ENCODE results near the gene KDM2A.
"Not testable (repeated sequence)": the region's sequence is repeated elsewhere in the genome, so short reads cannot be mapped to it uniquely, and the experiment has no call there.

Gene KDM2A

DNA sequence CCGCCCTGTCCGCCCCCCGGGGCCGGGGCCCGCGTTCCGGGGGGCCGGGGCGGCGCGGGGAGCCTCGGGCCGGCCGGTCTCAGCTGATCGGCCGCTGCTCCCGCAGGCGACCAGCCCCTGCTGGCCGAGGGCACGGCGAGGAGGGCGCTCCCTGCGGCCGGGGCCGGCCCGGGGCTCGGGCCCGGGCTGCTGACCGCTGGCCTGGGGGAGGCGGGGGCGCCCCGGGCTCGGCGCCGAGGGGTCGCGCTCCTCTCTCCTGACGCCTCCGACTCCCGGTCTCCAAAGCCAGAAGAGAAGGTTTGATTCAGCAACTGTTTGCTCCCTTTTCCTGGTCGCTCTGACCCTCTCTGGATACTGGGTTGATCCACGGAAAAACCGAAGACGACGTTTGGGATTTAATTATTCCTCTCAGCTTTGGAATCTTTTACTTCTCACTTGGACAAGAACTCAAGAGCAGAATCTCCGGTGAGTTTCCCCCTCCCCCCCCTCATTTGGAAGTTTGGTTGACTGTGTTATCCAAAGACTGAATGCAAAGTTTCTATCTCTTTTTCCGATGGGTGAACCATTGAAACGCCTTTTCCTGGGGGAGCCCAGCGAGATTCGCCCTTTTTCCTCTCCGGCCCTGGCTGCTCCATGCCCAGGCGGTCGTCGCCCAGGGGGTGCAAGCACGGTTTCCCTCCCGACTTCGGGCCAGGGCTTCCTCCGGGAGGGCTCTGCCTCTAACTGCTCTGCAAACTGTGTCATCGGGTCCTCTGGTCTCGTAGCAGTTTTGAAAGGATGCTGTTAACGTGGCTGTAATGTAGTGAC lies 725 bp downstream of the KDM2A start:
- Histone ChIP-seq H3K27ac (ENCODE audit: low read length) (peak overlapping the region; percentile 74), H3K4me1 (ENCODE audit: insufficient read depth, low read length) (peaks cover 34% of the 10 kb centered on the region), H2AFZ (ENCODE audit: low read depth, low read length) (peak overlapping the region; percentile 81)

DNA sequence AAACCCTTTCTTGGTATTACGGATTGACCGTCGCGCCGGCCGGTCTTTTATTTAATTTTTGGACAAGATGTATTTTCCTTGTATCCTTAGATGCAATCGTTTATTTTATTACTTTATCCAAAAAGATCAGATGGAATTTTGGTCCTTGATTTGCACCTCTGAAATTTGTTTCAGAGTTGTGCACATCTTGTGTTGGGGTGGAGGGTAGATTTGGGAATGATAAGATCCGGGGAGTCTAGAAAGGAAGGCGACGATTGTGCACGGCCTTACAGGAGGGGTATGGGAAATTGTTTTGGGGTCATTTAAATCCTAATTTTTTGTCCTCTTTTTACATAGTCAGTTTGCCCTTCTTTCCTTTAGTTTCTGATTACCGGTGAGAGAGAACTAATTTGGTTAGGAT lies 1.4 kb downstream of the KDM2A start:
- peak overlapping the region; percentile 69 for H3K4me2 ChIP-seq (ENCODE audit: insufficient read depth, low read length)
- peak overlapping the region; percentile 86 to 92 for H3K4me3 ChIP-seq (ENCODE audit: low read depth in 1 of 2, low read length in 2 of 2)
- peak overlapping the region; percentile 74 for H3K27ac ChIP-seq (ENCODE audit: low read length)
- DNase-seq: no peak
- H3K4me1 ChIP-seq (ENCODE audit: insufficient read depth, low read length): peaks cover 39% of the 10 kb centered on the region
- no peaks in the 10 kb centered on the region for H3K9me3 ChIP-seq (ENCODE audit: insufficient read depth, low read length, severe bottlenecking)
- H2AFZ ChIP-seq (ENCODE audit: low read depth, low read length): peak overlapping the region; percentile 81; the same call in 1 of the 2 replicates
- ATAC-seq (ENCODE audit: insufficient read depth, low read depth): no peak
- no peaks in the 10 kb centered on the region for H3K27me3 ChIP-seq (ENCODE audit: insufficient read depth, low read length, poor library complexity)
- peaks cover 22% of the 10 kb centered on the region for H3K36me3 ChIP-seq (ENCODE audit: insufficient read depth, low read length)
- H3K9ac ChIP-seq (ENCODE audit: low read depth, low read length): peak overlapping the region; percentile 95
- peaks cover 63% of the 10 kb centered on the region for H3K79me2 ChIP-seq (ENCODE audit: insufficient read depth, low read length)
- peaks cover 27% of the 10 kb centered on the region for H4K20me1 ChIP-seq (ENCODE audit: insufficient read depth, low read length)
- TF ChIP-seq, protein P1, sequence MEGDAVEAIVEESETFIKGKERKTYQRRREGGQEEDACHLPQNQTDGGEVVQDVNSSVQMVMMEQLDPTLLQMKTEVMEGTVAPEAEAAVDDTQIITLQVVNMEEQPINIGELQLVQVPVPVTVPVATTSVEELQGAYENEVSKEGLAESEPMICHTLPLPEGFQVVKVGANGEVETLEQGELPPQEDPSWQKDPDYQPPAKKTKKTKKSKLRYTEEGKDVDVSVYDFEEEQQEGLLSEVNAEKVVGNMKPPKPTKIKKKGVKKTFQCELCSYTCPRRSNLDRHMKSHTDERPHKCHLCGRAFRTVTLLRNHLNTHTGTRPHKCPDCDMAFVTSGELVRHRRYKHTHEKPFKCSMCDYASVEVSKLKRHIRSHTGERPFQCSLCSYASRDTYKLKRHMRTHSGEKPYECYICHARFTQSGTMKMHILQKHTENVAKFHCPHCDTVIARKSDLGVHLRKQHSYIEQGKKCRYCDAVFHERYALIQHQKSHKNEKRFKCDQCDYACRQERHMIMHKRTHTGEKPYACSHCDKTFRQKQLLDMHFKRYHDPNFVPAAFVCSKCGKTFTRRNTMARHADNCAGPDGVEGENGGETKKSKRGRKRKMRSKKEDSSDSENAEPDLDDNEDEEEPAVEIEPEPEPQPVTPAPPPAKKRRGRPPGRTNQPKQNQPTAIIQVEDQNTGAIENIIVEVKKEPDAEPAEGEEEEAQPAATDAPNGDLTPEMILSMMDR (IDR thresholded peaks at IDR 0.05; ENCODE audit: borderline replicate concordance, extremely low read depth, low read length, poor library complexity, severe bottlenecking): no peak
- no peak for TF ChIP-seq EZH2 (IDR thresholded peaks at IDR 0.05; ENCODE audit: borderline replicate concordance, low read depth, low read length, severe bottlenecking)

More for the DNA sequence above, 725 bp downstream of the KDM2A start:
- Histone ChIP-seq H3K36me3 (ENCODE audit: insufficient read depth, low read length) (peaks cover 17% of the 10 kb centered on the region), H3K27me3 (ENCODE audit: insufficient read depth, low read length, poor library complexity) (no peaks in the 10 kb centered on the region), H3K4me3 (ENCODE audit: low read depth in 1 of 2, low read length in 2 of 2) (peak overlapping the region; percentile 86 to 92), H4K20me1 (ENCODE audit: insufficient read depth, low read length) (peaks cover 23% of the 10 kb centered on the region), H3K4me2 (ENCODE audit: insufficient read depth, low read length) (peak overlapping the region; percentile 69), H3K9me3 (ENCODE audit: insufficient read depth, low read length, severe bottlenecking) (no peaks in the 10 kb centered on the region), H3K9ac (ENCODE audit: low read depth, low read length) (peak overlapping the region; percentile 95), H3K79me2 (ENCODE audit: insufficient read depth, low read length) (peaks cover 56% of the 10 kb centered on the region)
- peak; percentile 53 for DNase-seq
- TF ChIP-seq, protein P1 (IDR thresholded peaks at IDR 0.05; ENCODE audit: borderline replicate concordance, extremely low read depth, low read length, poor library complexity, severe bottlenecking): no peak
- no peak for TF ChIP-seq EZH2 (IDR thresholded peaks at IDR 0.05; ENCODE audit: borderline replicate concordance, low read depth, low read length, severe bottlenecking)
- ATAC-seq (ENCODE audit: insufficient read depth, low read depth): peak; percentile 27; the same call in 2 of the 3 replicates

DNA sequence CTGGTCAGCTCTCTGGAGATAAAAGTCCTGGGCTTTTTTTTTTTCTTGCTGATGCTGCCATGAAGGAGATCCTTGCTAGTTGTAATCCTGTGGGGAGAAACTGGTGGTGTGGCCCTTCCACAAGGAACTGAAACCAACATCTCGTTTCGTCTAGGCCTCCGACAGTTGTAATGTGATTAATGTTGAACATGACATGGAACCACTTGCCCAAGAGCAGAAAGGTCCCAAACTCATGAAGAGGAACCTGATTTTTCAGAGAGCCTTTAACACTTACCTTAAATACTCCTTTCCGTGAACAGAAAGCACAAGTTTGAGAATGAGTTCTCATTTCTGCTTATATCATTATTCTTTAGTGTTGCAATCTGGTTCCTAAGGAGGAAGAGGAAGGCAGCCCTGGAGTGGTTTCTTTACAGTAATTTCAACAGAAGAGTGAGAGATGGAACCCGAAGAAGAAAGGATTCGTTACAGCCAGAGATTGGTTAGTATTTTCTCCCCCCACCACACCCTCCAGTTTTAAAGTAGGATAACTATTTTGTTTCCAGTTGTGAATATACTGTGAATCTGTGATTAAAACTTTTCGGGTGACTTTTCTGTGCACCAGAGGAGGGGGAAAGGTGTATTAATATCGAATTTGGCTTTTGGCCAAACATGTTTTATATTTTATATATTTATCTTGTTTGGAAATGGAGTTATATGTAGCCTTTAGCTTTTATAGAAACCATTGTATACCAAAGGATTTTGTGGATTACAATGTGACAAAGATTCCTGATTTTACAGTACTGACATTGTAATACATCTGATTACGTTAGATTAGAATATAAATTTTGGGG lies 2.0 kb downstream of the KDM2A start:
- DNase-seq: no peak
- Histone ChIP-seq H3K4me3 (ENCODE audit: low read depth in 1 of 2, low read length in 2 of 2) (peak overlapping the region; percentile 86 to 92), H3K27ac (ENCODE audit: low read length) (peak overlapping the region; percentile 74), H2AFZ (ENCODE audit: low read depth, low read length) (no peak overlapping the region), H3K9me3 (ENCODE audit: insufficient read depth, low read length, severe bottlenecking) (no peaks in the 10 kb centered on the region), H3K4me2 (ENCODE audit: insufficient read depth, low read length) (peak overlapping the region; percentile 69), H4K20me1 (ENCODE audit: insufficient read depth, low read length) (peaks cover 27% of the 10 kb centered on the region), H3K36me3 (ENCODE audit: insufficient read depth, low read length) (peaks cover 27% of the 10 kb centered on the region), H3K9ac (ENCODE audit: low read depth, low read length) (peak overlapping the region; percentile 95), H3K27me3 (ENCODE audit: insufficient read depth, low read length, poor library complexity) (no peaks in the 10 kb centered on the region), H3K4me1 (ENCODE audit: insufficient read depth, low read length) (peaks cover 39% of the 10 kb centered on the region), H3K79me2 (ENCODE audit: insufficient read depth, low read length) (peaks cover 70% of the 10 kb centered on the region)
- TF ChIP-seq, protein P1 (IDR thresholded peaks at IDR 0.05; ENCODE audit: borderline replicate concordance, extremely low read depth, low read length, poor library complexity, severe bottlenecking): no peak
- no peak for TF ChIP-seq EZH2 (IDR thresholded peaks at IDR 0.05; ENCODE audit: borderline replicate concordance, low read depth, low read length, severe bottlenecking)
- ATAC-seq (ENCODE audit: insufficient read depth, low read depth): no peak

DNA sequence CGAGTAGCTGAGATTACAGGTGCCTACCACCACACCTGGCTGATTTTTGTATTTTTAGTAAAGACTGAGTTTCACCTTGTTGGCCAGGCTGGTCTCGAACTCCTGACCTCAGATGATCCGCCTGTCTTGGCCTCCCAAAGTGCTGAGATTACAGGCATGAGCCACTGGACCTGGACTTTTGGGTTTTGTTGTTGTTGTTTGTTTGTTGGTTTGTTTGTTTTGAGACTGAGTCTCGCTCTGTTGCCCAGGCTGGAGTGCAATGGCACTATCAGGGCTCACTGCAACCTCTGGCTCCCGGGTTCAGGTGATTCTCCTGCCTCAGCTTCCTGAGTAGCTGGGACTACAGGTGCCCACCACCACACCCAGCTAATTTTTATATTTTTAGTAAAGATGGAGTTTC lies 4.7 kb downstream of the KDM2A start:
- Histone ChIP-seq H3K36me3 (ENCODE audit: insufficient read depth, low read length) (peaks cover 50% of the 10 kb centered on the region), H3K4me1 (ENCODE audit: insufficient read depth, low read length) (peaks cover 37% of the 10 kb centered on the region), H4K20me1 (ENCODE audit: insufficient read depth, low read length) (peaks cover 30% of the 10 kb centered on the region), H3K79me2 (ENCODE audit: insufficient read depth, low read length) (peaks cover 96% of the 10 kb centered on the region), H3K4me2 (ENCODE audit: insufficient read depth, low read length) (peak overlapping the region; percentile 50; the same call in 1 of the 2 replicates)
- H3K4me3 ChIP-seq (ENCODE audit: low read depth in 1 of 2, low read length in 2 of 2); H3K9ac ChIP-seq (ENCODE audit: low read depth, low read length); H2AFZ ChIP-seq (ENCODE audit: low read depth, low read length); DNase-seq; H3K9me3 ChIP-seq (ENCODE audit: insufficient read depth, low read length, severe bottlenecking); H3K27ac ChIP-seq (ENCODE audit: low read length); ATAC-seq (ENCODE audit: insufficient read depth, low read depth); H3K27me3 ChIP-seq (ENCODE audit: insufficient read depth, low read length, poor library complexity): not testable (repeated sequence)

DNA sequence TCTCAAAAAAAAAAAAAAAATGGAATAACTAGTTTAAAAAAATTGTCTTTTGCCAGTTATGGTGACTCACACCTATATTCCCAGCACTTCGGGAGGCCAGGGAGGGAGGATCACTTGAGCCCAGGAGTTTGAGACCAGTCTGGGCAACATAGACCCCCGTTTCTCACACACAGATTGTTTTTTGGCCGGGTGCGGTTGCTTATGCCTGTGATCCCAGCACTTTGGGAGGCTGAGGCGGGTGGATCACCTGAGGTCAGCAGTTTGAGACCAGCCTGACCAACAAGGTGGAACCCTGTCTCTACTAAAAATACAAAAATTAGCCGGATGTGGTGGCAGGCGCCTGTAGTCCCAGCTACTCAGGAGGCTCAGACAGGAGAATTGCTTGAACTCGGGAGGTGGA lies 7.2 kb downstream of the KDM2A start:
- not testable (repeated sequence) for H2AFZ ChIP-seq (ENCODE audit: low read depth, low read length); H3K27me3 ChIP-seq (ENCODE audit: insufficient read depth, low read length, poor library complexity); H3K4me2 ChIP-seq (ENCODE audit: insufficient read depth, low read length); H3K4me3 ChIP-seq (ENCODE audit: low read depth in 1 of 2, low read length in 2 of 2); H3K27ac ChIP-seq (ENCODE audit: low read length); H3K9me3 ChIP-seq (ENCODE audit: insufficient read depth, low read length, severe bottlenecking); ATAC-seq (ENCODE audit: insufficient read depth, low read depth); H3K9ac ChIP-seq (ENCODE audit: low read depth, low read length); DNase-seq
- peaks cover 35% of the 10 kb centered on the region for H3K4me1 ChIP-seq (ENCODE audit: insufficient read depth, low read length)
- H3K36me3 ChIP-seq (ENCODE audit: insufficient read depth, low read length): peaks cover 62% of the 10 kb centered on the region
- peaks cover 97% of the 10 kb centered on the region for H3K79me2 ChIP-seq (ENCODE audit: insufficient read depth, low read length)
- H4K20me1 ChIP-seq (ENCODE audit: insufficient read depth, low read length): peaks cover 23% of the 10 kb centered on the region
